ENCODE results near the gene TMEM131L.
A peak's percentile ranks its signal among the peaks of the same experiment; 100 is the strongest.

The TMEM131L gene

DNA sequence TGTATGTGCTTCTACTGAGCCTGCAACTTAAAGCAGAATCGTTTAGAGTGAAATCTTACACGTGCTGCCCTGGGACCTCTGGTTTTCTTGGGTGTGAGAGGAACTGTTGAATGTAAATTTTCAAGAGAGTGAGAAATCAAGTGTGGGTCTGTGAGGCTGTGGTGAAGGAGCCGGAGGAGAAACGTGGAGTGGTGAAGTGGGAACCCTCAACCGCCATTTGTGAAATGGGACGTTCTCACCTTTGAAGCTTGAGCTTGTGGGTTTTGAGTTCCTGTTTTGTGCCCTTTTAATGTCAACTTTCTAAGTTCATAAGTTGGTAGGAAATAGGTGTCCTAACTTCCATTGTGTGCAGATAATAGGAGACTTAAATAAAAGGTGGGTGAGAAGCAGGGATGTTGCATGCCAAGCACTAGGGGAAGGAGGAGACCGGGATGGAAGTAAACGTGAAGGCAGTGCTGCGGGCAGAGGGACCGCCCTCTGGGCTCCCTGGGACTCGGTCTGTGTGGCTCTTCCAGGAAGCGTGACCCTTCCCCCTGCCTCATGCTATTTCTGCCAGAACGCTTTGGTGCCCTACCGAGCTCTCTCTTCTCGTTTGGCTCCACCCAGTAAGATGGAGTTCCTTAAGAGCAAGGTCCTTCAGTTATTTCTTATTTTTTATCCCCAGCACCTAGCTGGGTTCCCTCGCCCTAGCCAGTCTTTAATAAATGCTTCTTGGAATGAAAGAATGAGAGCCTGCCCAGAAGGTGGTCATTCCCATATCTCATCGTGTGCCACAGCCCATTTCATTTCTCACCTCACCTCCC lies 56.0 kb downstream of the TMEM131L start:
- DNase-seq (ENCODE audit: low read depth, low spot score): no peak

DNA sequence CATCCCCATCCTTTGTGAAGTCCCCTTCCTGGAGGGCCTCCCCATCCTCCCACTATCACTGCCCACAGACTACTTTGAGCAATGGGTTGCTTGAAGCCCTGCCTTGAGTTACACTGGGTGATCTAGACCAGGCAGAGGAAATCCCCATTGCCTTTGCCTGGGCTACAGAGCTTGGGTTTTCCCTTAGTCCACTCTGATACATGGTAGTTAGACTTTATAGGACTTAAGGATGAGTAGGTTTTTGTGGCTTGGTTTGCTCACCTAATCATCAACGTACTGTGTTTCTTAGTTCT lies 56.6 kb downstream of the TMEM131L start:
- DNase-seq (ENCODE audit: low read depth, low spot score): no peak

DNA sequence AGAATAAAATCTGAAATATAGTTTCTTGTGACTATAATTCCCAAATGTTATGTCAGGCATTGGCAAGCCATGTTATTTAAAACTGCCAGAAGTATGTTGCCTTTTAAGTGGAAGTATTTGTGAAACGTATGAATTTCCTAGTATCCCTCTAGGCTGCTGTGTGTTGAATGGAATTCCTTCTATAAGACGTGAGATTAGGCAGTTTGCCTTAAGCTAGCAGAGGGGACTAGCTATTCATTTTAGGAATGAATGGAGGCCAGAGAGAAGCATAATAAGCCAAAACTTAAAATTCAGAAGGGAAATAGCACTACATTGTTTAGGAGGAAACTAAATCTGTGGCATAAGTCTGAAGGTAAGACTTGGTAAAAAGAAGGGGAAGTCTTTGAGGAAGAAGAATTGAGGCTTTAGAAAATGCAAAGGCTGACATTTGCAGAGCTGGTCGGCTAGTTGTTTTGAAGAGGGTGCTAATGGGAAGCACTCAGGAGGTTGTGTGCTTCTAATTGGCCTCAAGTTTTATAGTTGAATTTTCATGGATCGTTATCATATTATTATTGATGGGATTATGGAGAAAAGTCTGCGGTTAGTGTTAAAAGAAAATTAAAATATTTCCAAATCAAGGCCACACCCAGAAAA lies 57.1 kb downstream of the TMEM131L start:
- peak; percentile 43 for DNase-seq (ENCODE audit: low read depth, low spot score)

DNA sequence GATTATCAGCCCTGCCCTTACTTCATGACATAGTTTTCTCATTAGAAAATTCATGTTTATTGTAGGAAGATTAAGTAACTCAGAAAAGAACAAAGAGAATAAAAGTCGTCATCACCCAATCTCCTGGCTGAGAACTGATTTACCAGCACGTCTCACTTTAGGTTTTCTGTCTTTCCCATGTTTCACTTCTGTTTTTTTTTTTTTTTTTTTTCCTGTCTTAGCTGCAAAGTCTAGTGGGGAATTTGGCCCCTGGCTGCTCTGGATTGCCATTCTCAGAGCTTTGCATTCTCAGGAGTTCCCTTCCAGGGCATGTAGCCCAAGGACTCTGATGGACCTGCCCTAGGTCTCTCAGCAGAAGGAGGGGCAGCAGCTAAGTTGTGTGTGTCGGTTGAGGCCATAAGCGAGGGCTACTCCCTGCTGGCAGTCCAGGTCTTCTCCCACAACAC lies 57.8 kb downstream of the TMEM131L start:
- peak; percentile 37 for DNase-seq (ENCODE audit: low read depth, low spot score)

DNA sequence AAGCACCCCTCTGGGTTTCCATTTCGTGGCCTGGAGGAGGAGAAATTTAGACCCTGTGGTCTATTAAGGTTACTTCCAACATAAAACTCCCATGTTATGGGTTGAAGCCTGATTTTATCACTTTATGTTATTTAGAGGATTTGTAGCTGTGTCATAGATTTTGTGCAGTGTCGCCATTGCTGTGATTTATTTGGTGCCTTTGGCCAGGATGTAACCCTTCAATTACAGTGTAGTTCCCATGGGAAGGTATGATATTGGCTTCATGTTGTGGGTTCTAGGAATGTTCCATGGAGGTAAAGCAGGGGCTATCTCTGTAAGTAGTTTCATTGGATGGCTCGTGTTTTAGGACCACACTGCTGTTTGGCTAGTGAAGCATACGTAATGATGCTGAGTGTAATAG lies 58.5 kb downstream of the TMEM131L start:
- no peak for DNase-seq (ENCODE audit: low read depth, low spot score)

DNA sequence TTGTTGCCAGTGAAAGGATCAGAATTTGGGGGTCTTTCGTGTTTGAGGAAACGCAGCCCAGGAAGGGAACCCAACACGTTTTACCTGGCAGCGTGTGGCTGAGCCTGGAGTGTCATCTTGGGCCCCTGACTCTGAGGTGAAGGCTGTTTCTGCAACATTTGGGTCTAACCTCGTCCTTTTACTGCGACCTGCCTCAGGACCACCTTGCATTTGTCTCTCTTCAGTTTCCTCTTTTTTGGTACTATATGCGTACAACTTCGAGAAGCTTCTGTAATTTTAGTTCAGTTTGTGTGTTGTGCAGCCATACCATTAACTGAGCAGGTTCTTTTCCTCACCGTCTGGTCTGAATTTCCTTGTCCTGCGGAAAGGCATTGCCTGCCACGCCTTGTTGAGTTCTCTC lies 61.5 kb downstream of the TMEM131L start:
- no peak for DNase-seq (ENCODE audit: low read depth, low spot score)

DNA sequence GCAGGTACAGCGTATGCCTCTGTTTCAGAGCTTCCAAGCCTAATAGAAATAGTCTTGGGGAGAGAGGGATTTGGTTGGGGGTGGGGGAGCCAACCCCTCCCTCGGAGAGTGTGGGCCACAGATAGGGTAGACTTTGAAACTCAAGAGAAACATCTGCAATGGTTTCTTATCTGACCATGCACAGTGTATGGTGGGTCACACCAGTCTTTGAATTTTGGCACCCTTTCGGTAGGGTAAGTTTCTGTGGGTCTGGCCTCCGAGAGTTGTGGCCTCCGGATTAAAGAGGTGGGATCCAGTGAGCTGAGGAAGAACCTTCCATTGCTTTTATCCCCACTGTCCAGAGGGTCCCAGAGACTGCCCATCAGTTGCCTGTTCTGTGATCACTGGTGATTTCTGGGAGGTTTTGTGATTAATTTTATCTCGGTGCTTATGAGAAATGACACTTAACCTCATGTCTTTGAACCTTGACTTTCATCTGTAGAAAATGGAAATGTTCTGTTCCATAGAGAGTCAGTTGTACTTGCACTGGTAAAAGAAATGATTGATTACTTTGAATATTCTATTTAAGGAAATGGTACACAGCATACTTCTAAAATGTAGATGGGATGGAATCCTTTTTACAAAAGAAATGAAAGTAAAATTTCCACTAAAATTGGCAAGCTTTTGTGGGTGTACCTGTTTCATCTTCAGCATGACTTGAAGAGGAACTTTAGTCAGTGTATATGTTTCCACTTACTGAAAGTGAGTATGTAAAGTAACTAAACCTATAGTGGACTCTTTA lies 62.7 kb downstream of the TMEM131L start:
- no peak for DNase-seq (ENCODE audit: low read depth, low spot score)

DNA sequence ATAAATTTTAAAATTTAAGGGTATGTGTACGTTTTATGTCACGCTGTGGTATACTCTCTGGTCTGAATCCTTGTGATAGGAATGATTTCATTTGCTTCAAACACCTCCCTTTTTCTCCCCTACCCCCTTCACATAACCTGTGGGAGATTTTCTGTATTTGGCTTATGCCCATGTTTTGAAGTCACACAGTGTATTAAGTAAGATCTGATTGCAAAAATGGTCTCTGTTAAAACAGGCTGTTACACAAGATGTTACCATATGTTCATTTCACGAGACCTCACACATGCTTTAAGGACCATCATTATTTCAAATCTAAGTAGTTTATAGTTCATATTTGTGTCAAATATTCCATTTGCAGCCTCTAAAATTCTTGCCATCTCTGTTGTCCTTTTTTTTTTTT lies 63.5 kb downstream of the TMEM131L start:
- no peak for DNase-seq (ENCODE audit: low read depth, low spot score)

DNA sequence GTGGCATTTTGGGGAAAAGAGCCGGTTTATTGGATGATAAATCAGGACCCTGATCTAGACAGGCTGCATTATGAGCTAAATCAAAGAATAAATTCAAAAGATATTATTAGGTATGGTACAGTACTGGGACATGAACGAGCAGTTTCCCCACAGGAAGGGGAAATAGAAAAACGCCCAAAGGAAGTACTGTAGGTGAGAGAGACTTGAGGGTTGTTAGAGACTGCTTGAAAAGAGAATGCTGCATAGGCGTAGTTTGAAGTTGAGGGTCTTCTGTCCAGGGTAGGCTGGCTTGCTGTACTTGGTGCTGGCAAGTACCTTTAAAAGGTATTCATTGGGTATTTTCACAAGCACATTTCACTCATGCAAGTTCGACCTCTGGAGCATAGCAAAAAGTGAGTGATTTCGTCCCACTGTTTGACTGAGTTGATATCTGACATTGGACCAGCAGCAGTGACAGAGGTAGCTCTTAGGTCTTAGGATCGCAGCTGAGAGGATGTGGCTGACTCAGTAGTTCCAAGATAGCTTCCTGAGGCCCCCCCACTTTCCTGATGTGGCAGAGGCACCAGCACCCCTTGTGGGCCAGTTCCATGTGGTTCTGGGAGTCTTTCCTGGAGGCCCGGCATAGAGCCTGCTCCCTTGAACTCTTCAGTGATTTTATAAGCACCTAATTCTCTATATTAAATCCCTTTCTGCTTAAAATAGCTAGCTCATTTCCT lies 64.3 kb downstream of the TMEM131L start:
- no peak for DNase-seq (ENCODE audit: low read depth, low spot score)

DNA sequence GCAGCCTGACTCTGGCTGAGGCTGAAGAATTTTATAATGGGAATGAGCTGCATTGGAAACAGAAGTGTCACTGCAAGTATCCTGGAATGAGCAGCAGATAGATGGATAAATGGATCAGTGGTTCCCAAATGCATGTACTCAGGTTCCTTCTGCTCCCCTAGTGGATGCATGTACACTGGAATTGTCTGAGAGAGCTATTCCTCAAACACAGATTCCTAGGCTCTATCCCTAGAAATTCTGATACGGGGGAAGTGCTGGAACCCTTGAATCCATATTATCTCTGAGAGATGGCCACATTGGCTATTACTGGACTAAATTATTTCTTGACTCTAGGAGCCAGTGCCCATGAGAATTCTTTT lies 64.8 kb downstream of the TMEM131L start:
- DNase-seq (ENCODE audit: low read depth, low spot score): no peak

DNA sequence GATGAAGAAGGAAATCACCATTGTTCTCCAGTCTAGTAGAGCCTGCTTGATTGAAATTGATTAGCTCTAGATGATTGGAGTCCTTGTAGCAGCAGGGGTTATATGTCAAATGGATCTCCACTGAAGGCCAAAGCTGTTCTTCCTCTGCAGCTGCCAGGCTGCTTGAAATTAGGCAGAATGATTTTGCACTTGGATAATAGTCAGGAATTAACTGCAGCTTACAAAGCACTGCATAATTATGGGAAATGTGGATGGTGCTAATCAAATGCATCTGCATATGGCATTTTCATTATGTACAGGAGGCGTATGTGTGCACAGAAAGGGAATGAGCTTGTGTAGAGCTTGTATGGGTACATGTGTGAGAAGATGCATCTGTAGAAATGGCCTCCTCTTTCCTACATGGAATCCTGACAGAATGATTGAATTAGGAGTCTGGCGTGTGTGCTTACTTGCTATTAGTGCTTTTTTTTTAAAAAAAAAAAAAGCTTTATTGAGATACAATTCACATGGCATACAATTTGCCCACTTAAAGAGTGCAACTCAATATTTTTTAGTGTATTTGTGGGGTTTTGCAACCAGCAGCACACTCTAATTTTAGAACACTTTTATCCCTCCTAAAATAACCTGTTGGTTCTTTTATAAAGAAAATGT lies 65.9 kb downstream of the TMEM131L start:
- DNase-seq (ENCODE audit: low read depth, low spot score): no peak

DNA sequence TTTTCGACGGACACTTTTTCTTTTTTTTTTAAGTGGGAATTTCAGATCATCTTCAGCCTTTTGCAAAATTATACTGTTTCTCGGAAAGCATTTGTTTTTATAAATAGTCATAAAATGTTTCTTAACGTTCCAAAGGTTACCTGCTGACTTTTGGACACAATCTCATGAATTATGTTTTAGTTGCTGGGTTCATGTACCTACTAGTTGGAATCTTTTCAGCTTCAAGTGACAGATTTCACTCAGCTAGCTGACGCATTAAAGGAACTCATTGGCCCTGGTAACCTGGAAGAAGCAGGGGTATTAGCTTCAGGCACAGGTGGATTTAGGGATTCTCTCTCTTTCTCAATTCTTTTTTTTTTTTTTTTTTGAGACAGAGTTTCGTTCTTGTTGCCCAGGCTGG lies 66.5 kb downstream of the TMEM131L start:
- no peak for DNase-seq (ENCODE audit: low read depth, low spot score)

DNA sequence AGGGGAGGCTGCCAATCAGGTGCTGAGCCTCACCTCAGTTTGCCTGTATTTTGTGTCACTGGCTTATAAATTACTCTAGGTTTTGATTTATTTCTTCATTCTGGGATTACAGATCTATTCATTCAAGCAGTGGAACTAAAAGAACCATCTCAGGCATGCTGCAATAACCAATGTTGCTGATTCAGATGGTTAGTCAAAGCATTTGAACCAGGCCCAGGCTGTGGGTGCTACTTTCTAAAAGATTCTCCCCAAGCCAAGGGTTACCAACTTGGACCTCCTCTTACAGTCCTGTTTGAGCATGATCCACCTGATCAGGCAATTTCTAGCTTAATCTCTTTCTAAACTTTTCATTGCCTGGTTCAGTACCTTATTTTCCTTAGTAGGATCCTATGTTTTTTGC lies 67.2 kb downstream of the TMEM131L start:
- peak; percentile 27 for DNase-seq (ENCODE audit: low read depth, low spot score)

DNA sequence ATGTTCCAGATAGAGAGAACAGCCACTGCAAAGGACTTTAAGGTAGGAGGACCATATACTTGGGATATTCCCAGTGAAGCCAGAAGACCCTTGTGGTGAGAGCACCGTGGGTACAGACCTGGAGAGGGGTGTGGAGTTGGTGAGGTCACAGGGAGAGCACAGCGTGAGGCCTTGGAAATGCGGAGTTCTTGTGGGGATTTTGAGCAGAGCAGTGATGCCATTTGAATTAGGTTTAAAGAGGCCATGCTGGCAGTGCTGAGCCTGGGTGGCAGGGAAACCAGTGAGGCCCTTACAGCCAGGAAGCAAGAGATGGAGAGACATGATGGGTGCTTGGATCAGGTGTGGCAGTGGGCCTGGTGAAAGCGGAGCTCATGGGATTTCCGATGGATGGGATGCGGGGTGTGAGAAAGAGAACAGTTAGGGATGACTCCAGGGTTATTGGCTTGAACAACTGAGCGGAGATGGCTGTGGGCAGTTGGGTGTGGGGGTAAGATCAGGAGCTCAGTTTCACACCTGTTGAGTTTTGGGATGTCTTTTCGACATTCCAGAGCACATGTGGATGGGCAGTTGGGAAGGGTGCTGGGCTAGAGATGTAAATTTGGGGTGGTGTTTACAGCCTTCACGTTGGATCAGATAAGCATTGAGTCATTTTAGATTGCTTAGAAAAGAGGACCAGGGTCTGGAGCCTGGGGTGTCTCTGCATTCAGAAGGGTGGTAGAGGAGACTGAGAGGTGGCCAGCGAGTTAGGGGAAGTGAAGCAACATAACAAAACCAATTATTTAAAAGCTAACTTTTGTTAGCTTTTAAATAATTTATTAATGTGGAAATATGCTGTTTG lies 68.9 kb downstream of the TMEM131L start:
- DNase-seq (ENCODE audit: low read depth, low spot score): no peak

DNA sequence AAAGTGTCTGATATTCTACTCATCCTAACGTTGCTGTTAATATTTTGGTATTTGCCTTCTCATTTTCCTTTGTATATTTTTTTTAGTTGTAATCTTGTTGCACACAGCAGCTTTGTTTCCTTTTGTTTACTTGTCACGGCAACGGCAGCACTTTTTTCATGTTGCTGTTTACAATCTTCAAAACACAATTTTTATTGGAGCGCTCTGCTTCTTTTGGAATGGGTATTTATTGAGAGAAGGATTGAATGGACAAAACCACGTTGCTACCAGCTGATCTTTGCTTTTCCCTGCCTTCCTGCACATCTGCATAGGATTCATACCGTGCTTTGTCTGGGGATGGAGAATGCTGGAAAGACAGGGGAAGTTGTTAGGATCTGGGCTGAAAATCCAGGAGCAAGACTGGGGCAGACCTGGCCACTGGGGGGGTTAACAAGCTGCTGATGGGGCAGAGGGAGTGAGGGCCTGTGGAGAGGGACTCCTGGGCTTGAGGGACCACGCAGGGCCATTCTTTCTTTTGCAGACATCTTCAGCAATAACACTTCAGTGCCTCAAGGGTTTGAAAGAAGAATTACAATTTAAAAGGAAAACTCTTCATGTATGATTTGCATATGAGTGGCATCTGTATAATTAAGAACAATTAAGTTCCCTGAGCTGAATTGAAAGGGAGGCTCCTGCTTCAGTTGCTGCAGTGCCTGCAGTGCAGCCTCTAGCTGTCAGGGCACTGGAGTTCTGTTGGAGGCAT lies 69.8 kb downstream of the TMEM131L start:
- DNase-seq (ENCODE audit: low read depth, low spot score): peak; percentile 26

DNA sequence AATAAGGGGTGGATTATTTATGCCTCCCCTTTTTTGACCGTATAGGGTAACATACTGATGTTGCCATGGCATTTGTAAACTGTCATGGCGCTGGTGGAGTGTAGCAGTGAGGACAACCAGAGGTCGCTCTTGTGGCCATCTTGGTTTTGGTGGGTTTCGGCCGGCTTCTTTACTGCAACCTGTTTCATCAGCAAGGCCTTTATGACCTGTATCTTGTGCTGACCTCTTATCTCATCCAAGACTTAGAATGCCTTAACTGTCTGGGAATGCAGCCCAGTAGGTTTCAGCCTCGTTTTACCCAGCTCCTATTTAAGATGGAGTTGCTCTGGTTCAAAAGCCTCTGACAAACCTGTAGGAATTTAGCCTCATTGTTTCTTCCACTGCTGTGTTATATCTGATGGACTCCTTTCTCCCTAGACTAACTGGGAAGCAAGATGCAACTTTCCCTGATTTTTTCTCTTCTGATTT lies 71.4 kb downstream of the TMEM131L start:
- no peak for DNase-seq (ENCODE audit: low read depth, low spot score)

DNA sequence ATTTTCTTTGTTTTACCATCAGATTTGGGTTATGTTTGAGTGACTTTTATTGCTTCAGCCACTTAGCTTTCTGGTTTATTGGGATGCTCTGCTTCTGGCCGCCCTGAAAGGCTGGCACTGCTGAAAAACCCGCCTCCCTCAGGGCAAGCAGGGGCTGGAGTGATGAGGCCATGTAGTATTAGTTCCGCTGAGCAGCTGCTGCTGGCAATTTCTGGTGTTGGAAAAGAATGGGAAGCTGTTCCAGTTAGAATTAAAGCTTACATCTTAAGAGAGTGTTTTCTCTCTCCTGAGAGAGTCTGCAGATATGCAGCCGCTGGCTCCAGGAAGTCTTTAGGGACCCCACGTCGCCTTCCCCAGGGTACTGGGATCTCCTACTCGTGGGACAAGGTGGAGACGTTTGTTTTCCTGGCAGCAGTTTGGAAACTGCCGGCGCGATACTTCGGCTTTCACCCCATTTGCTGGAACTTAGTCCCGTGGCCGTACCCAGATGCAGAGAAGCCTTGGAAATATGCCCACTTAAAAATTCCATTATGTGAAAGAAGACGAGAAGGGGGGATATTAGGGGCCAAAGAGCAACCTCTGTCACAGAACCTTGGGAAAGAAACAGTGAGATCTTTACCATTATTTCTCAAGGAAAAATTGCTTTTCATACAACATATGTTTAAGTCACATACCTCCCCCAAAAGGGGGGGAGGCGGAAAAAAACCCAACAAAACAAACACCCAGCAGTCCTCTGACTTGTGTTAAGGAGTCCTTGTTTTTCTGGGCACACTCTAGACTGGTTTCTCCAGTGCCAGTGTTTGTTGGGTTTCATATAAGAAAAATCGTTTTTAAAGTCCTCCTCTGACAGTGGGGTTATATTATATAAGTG lies 72.6 kb downstream of the TMEM131L start:
- peak; percentile 47 for DNase-seq (ENCODE audit: low read depth, low spot score)

DNA sequence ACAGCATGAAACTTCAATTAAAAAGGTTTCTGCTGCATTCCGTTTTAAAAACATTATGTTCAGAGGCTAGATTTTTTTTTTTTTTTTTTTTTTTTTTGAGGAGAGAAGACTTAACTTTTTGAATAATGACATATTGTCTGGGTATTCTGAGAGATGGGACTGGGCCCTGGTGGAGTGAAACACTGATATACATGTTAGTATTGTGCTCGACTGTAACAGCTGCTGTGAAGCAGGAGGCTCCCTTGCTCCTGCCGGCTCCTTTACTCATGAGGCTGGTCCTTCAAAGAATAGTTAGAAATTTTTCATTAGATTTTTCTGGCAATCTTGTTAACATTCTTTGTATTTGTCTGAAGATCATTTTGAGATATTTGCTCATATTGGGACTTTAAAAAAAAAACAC lies 73.3 kb downstream of the TMEM131L start:
- no peak for DNase-seq (ENCODE audit: low read depth, low spot score)

Measured in astrocyte of the hippocampus (primary cell).